G401 (cell line): Measurements from ENCODE around the gene LY6G6D. TPM values are rescaled to one million over a fixed set of nuclear protein-coding genes. Genes with fewer than 3 reads are reported as not detected.
A peak's percentile ranks its signal among the peaks of the same experiment; 100 is the strongest.

Experiments used
- DNase-seq: peaks from one replicate; pipeline ENCODE4 v3.0.0-alpha.2; 2015; ENCODE audit warnings: low spot score
- in situ Hi-C: cut with HindIII; loops from 2 replicates; pipeline ENCODE4 v1.10.0; 2016; ENCODE audit warnings: low sequenced_read_pairs, mixed read lengths
- total RNA-seq: library from RNA; depleted of rRNA; stranded (reverse); fragments of >200 nt; shearing (Covaris generic); gene quantifications from 2 replicates; pipeline ENCODE4 v1.2.3, GENCODE V29; 2014; rRNA removed

Gene LY6G6D
- total RNA-seq, 1 experiment from 2014 or later: not detected

- DNase-seq: no peak
- in situ Hi-C loops: no loop called here
These were observed 37.7 kb downstream of the LY6G6D start for GRCh38 chr6:31752739-31753319.

- in situ Hi-C loops: no loop called here
- no peak for DNase-seq
These were observed 43.1 kb downstream of the LY6G6D start for GRCh38 chr6:31758281-31758680.

- in situ Hi-C loops: no loop called here
- no peak for DNase-seq
These were observed 45.6 kb downstream of the LY6G6D start for GRCh38 chr6:31760790-31761189.

GRCh38 chr6:31761343-31761742, 46.2 kb downstream of the LY6G6D start:
- in situ Hi-C loops: no loop called here
- no peak for DNase-seq

GRCh38 chr6:31762356-31762755, 47.2 kb downstream of the LY6G6D start, which contains the start of gene SAPCD1:
Gene SAPCD1 (plus strand): TSS chr6:31762656. CDS start chr6:31763055, 399 bp downstream.
- in situ Hi-C loops: no loop called here
- DNase-seq: no peak

GRCh38 chr6:31762878-31763618, 47.9 kb downstream of the LY6G6D start:
- in situ Hi-C loops: no loop called here
- DNase-seq: no peak

- DNase-seq: peak; percentile 53
- in situ Hi-C loops: no loop called here
These were observed 48.4 kb downstream of the LY6G6D start for GRCh38 chr6:31763619-31763940.

- in situ Hi-C loops: no loop called here
- no peak for DNase-seq
These were observed 49.0 kb downstream of the LY6G6D start for GRCh38 chr6:31764198-31764597.

GRCh38 chr6:31765559-31765909, 50.4 kb downstream of the LY6G6D start:
- in situ Hi-C loops: no loop called here
- no peak for DNase-seq

- DNase-seq: no peak
- in situ Hi-C loops: no loop called here
These were observed 51.0 kb downstream of the LY6G6D start for GRCh38 chr6:31765910-31766794.

- DNase-seq: no peak
- in situ Hi-C loops: no loop called here
These were observed 52.0 kb downstream of the LY6G6D start for GRCh38 chr6:31767096-31767645.

Other genes with a start within 250 kb of the LY6G6D start
- 15.0 and 18.3 TPM in 2 replicates for gene MICB, start 217.2 kb upstream of the LY6G6D start, total RNA-seq
- 2.1 TPM in 1 of 2 replicates, not detected in the other for gene MCCD1, start 186.4 kb upstream of the LY6G6D start, total RNA-seq
- 771 and 792 TPM in 2 replicates for gene DDX39B, start 173.3 kb upstream of the LY6G6D start, total RNA-seq
- 3.8 and 4.9 TPM in 2 replicates for gene ATP6V1G2, start 168.7 kb upstream of the LY6G6D start, total RNA-seq
- 19.8 and 24.9 TPM in 2 replicates for gene NFKBIL1, start 167.7 kb upstream of the LY6G6D start, total RNA-seq
- gene LTA, start 143.1 kb upstream of the LY6G6D start, total RNA-seq: not detected in 2 replicates
- gene TNF, start 139.8 kb upstream of the LY6G6D start, total RNA-seq: 0.14 TPM in 1 of 2 replicates, not detected in the other
- 0.51 TPM in 1 of 2 replicates, not detected in the other for gene LTB, start 132.9 kb upstream of the LY6G6D start, total RNA-seq
- not detected in 2 replicates for gene LST1, start 129.1 kb upstream of the LY6G6D start, total RNA-seq
- not detected in 2 replicates for gene NCR3, start 122.3 kb upstream of the LY6G6D start, total RNA-seq
- 36.6 and 57.5 TPM in 2 replicates for gene AIF1, start 100.1 kb upstream of the LY6G6D start, total RNA-seq
- 62.1 and 62.4 TPM in 2 replicates for gene PRRC2A, start 94.6 kb upstream of the LY6G6D start, total RNA-seq
- 257 and 311 TPM in 2 replicates for gene BAG6, start 62.7 kb upstream of the LY6G6D start, total RNA-seq
- 2.3 and 3.6 TPM in 2 replicates for gene APOM, start 59.5 kb upstream of the LY6G6D start, total RNA-seq
- 12.4 and 16.2 TPM in 2 replicates for gene C6orf47, start 54.6 kb upstream of the LY6G6D start, total RNA-seq
- gene GPANK1, start 50.4 kb upstream of the LY6G6D start, total RNA-seq: 24.9 and 31.6 TPM in 2 replicates
- 105 and 107 TPM in 2 replicates for gene CSNK2B, start 49.3 kb upstream of the LY6G6D start, total RNA-seq
- 2.0 TPM in 1 of 2 replicates, not detected in the other for gene LY6G5B, start 45.4 kb upstream of the LY6G6D start, total RNA-seq
- not detected in 2 replicates for gene LY6G5C, start 34.3 kb upstream of the LY6G6D start, total RNA-seq
- gene ABHD16A, start 12.0 kb upstream of the LY6G6D start, total RNA-seq: 43.9 and 47.3 TPM in 2 replicates
- 1.1 TPM in 1 of 2 replicates, not detected in the other for gene LY6G6F, start 8.5 kb upstream of the LY6G6D start, total RNA-seq
- gene LY6G6C, start 6.4 kb downstream of the LY6G6D start, total RNA-seq: not detected in 2 replicates
- gene MPIG6B, start 8.0 kb downstream of the LY6G6D start, total RNA-seq: not detected in 2 replicates
- gene DDAH2, start 14.0 kb downstream of the LY6G6D start, total RNA-seq: 141 and 183 TPM in 2 replicates
- gene CLIC1, start 21.2 kb downstream of the LY6G6D start, total RNA-seq: 868 and 869 TPM in 2 replicates
- gene MSH5, start 24.7 kb downstream of the LY6G6D start, total RNA-seq: 3.2 and 7.1 TPM in 2 replicates
- 13.0 and 15.4 TPM in 2 replicates for gene SAPCD1, start 47.3 kb downstream of the LY6G6D start, total RNA-seq
- gene VWA7, start 62.0 kb downstream of the LY6G6D start, total RNA-seq: 0.78 and 1.7 TPM in 2 replicates
- gene VARS1, start 80.4 kb downstream of the LY6G6D start, total RNA-seq: 133 and 152 TPM in 2 replicates
- gene LSM2, start 91.6 kb downstream of the LY6G6D start, total RNA-seq: 64.0 and 104 TPM in 2 replicates
- gene HSPA1L, start 99.9 kb downstream of the LY6G6D start, total RNA-seq: 0.75 and 0.98 TPM in 2 replicates
- 0.25 TPM in 1 of 2 replicates, not detected in the other for gene HSPA1A, start 100.2 kb downstream of the LY6G6D start, total RNA-seq
- 201 and 209 TPM in 2 replicates for gene HSPA1B, start 112.4 kb downstream of the LY6G6D start, total RNA-seq
- gene NEU1, start 147.5 kb downstream of the LY6G6D start, total RNA-seq: 212 and 231 TPM in 2 replicates
- gene SLC44A4, start 163.6 kb downstream of the LY6G6D start, total RNA-seq: 0.18 and 0.41 TPM in 2 replicates
- 57.7 and 95.3 TPM in 2 replicates for gene EHMT2, start 182.3 kb downstream of the LY6G6D start, total RNA-seq
- 20.0 and 22.3 TPM in 2 replicates for gene ZBTB12, start 186.7 kb downstream of the LY6G6D start, total RNA-seq
- 0.98 and 3.7 TPM in 2 replicates for gene C2, start 212.4 kb downstream of the LY6G6D start, total RNA-seq
- gene CFB, start 230.7 kb downstream of the LY6G6D start, total RNA-seq: not detected in 2 replicates
- 183 and 198 TPM in 2 replicates for gene NELFE, start 243.6 kb downstream of the LY6G6D start, total RNA-seq
- 41.0 and 43.4 TPM in 2 replicates for gene SKIC2, start 243.8 kb downstream of the LY6G6D start, total RNA-seq